HG02973 (cell line): ENCODE results near the gene LIMK2.
"Not testable (repeated sequence)": the region's sequence is repeated elsewhere in the genome, so short reads cannot be mapped to it uniquely, and the experiment has no call there.

Experiments used
- ATAC-seq: cut with Tn5 transposase; IDR thresholded peaks from one replicate; pipeline ENCODE4 v1.9.1; 2021; ENCODE audit warnings: moderate library complexity; ENCODE audit not compliant: unreplicated experiment

Gene LIMK2

GRCh38 chr22:31241936-31242335 lies 29.8 kb downstream of the LIMK2 start:
- no peak for ATAC-seq

GRCh38 chr22:31243339-31244045 lies 31.4 kb downstream of the LIMK2 start:
- no peak for ATAC-seq

- ATAC-seq: no peak
These were observed 32.2 kb downstream of the LIMK2 start for GRCh38 chr22:31244046-31244942.

GRCh38 chr22:31244943-31245451 lies 32.9 kb downstream of the LIMK2 start:
- ATAC-seq: no peak

- not testable (repeated sequence) for ATAC-seq
These were observed 33.9 kb downstream of the LIMK2 start for GRCh38 chr22:31245998-31246397.

DNA sequence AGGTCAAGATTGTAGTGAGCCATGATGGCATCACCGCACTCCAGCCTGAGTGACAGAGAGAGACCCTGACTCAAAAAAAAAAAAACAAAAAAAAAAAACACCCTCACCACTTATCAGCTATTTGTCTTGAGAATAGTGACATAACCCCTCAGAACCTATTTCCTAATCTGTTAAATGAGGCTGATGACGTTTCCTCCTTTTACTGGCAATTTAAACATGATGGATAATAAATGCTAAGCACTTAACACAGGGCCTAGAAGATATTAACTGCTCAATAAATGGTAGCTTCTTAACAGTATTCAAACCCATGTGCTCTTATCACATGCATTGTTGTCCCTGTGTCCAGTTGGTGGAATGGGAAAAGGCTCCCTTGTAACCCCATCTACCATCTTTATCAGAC lies 34.6 kb downstream of the LIMK2 start:
- no peak for ATAC-seq

- ATAC-seq: no peak
These were observed 35.6 kb downstream of the LIMK2 start for GRCh38 chr22:31247726-31248125.

GRCh38 chr22:31248138-31248745 lies 36.1 kb downstream of the LIMK2 start:
- no peak for ATAC-seq

- ATAC-seq: no peak
These were observed 37.2 kb downstream of the LIMK2 start for GRCh38 chr22:31248965-31249958.

DNA sequence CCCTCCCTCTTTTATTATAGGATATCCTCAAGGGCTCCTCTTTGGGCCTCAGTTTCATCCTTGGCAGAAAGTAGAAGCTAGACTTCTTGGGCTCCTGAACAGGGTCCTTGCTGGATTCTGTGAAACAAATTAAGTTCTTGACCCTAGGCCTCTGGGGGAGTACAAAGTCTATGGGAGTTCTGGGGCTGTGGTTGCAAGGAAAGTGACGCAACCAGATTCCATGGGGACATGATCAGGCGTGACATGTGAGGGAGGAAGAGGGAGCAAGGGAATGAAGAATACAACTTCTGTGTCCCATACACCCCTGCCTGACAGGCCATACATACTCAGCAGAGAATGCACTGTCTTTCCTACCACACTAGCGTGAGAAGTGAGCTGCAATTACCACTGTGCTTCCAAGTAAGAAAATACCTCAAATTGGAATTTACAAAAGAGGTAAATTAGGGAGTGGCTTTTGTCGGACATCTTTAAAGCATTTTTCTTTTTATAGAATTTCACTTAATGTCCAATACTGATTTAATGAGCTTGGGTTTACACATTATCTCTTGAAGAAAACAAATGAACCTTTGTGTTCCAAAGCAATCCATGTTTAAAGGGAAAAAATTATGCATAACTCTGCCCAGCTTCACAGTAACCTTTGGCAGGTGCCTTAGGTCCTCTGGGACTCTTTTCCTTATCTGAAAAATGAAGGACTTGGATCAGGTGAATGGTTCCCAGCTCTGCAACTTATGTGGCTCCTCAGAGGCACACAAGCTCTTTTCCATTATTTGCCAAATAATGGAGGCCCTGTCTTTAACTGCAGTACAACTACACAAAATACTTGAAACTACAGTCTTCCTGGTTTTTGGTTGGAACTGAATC lies 38.9 kb downstream of the LIMK2 start:
- no peak for ATAC-seq

- ATAC-seq: no peak
These were observed 41.9 kb downstream of the LIMK2 start for GRCh38 chr22:31253949-31254348.

DNA sequence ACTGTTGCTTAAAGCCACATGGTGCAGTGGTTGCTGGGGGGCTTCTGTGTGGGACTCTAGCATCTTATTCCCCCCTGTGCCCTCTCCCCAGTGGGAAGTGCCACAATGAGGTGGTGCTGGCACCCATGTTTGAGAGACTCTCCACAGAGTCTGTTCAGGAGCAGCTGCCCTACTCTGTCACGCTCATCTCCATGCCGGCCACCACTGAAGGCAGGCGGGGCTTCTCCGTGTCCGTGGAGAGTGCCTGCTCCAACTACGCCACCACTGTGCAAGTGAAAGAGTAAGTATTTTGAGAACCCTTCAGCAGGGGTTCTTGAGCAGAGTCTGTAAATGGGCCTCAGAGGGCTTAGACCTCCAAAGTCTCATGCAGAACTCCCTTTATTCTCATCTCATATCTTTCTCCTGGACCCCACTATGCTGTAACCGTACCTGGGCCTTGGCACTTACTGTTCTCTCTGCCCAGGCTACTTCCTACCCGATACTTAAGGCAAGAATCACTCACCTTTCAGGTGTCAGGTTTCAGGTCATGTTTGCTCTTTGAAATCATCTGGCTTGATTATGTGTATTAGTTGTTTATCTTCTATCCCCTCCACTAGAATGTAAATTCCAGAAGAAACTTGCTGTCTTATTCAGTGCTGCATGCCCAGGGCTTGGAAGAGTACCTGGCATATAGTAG lies 47.8 kb downstream of the LIMK2 start:
- no peak for ATAC-seq

- no peak for ATAC-seq
These were observed 48.4 kb downstream of the LIMK2 start for GRCh38 chr22:31260474-31260856.

DNA sequence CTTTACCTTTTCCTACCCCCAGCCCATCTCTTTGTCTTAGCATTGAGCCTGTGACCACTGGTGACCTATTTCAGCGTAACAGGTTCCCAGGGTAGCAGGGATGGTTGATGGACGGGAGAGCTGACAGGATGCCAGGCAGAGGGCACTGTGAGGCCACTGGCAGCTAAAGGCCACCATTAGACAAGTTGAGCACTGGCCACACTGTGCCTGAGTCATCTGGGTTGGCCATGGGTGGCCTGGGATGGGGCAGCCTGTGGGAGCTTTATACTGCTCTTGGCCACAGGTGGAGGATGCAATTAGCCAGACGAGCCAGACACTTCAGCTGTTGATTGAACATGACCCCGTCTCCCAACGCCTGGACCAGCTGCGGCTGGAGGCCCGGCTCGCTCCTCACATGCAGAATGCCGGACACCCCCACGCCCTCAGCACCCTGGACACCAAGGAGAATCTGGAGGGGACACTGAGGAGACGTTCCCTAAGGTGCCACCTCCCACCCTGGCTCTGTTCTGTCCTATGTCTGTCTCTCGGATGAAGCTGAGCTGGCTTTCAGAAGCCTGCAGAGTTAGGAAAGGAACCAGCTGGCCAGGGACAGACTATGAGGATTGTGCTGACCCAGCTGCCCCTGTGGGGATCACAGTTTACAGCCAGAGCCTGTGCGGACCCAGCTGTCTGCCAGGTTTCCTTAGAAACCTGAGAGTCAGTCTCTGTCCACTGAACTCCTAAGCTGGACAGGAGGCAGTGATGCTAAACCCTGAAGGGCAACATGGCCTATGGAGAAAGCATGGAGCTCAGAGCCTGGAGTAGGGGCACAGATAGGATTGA lies 50.4 kb downstream of the LIMK2 start:
- ATAC-seq: no peak

DNA sequence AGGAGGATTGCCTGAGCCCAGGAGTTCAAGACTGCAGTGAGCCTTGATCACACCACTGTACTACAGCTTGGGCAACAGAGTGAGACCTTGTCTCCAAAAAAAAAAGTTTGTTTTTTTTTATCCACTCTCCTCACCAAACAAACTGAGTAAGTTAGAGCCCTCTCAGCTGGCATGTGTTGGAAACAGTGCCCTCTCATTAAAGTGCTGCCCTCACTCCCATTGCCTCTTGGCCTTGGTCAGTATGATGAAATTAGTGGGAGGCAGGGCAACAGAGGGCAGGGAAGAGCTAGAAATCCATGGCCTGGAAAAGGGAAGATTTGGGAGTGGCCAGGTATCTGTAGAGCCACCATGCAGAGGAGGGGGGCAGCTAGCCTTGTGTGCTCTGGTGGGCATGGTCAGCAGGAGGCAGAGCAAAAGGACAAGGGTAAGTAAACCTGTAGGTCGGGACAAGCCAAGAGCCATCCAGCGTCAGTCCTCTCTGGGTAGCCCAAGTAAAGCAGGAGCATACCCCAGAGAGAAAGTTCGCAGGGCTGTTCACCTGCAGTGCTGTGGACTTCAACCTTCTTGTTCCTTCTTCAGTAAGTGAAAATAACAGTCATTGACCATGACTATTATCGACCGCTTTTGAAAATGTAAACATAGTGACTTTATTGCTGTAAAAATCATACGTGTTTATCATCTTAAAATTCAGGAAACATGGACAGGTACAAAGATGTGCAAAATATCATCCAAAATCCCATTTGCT lies 52.0 kb downstream of the LIMK2 start:
- ATAC-seq: no peak

DNA sequence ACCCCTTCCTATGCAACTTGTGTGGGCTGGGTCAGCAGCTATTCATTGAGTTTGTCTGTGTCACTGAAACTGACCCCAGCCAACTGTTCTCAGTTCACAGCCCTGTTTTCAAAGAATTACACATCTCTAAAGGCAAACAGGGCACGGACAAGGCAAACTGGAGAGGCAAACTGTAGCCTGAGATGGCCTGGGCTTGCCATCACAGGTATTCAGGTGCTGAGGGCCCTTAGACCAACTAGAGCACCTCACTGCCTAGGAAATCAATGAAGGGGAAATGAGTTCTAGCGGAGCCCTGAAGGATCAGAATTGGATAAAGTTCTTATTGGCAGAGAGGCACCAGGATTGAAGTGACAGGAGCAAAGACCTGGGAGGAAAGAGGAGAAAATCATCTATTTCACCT lies 56.2 kb downstream of the LIMK2 start:
- ATAC-seq: no peak

DNA sequence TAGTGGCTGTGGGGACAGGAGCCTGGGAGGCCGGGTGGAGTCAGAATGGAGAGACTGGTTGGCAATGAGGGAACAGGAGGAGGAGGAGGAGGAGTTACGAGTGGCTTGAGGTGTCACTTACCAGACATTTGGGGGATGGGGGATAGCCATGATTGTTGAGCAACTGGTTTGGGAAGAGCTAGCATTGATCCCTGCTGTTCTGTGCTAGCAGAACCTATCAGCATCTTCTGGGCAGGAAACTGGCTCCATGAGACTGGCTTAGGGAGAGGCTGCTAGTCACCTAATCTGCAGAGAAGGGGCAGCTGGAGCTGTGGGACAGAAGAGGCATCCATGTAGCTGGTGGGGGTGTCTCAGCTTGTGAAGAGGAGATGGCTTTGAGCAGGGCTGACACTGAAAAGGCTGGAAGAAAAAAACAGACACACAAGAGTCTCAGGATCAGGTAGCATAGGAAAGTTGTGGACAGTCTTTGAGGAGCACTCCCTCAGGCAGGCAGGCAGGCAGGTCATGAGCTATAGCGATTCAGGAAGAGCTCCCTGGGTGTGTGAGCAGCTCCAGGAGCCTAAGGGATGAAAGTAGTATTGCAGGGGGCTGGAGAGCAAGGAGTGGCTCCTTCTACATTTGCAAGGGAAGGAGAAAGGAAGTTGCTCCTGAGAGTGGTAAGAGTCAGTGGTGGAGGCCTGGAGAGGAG lies 57.9 kb downstream of the LIMK2 start:
- ATAC-seq: no peak
